ENCODE results near the gene CCDC43.
A peak's percentile ranks its signal among the peaks of the same experiment; 100 is the strongest.
"Not testable (repeated sequence)": the region's sequence is repeated elsewhere in the genome, so short reads cannot be mapped to it uniquely, and the experiment has no call there.

The CCDC43 gene

DNA sequence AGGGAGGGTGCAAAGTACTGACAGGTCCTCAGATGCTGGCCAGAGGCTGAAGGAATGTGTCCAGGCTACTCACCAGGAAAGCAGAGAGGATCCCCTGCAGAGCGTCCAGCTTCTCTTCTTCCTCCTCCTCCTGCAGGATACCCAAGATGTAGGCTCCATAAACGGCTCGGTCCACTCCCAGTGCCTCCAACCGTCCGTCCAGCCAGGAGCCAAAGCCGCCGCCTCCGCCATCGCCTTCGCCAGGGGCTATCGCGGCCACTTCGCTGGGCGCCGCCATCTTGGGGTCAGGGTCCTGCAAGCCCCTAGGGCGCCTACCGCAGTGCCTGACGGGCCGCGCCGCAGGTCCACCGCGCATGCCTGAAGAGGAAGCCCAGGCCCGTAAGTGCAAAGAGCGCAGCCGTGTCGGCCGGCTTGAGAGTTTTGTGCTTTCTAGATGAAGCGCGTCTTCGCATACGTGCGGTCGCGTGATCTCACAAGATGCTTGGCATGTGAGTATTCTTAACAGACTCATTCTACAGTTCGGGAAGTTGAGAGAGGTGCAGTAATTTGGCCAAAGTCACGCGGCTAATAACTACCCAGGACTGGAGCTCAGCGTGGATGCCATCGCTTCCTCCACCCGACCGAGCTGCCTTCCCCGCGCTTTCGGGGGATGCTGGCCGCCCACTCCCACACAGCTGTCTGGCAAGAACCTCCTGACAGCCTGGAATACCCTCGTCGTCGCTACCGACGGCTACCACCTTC lies at the start of gene CCDC43:
Gene CCDC43 (minus strand): TSS at position 300 of the 741 bp plus-strand sequence. CDS start 23 bp downstream, at position 277.
- DNase-seq = peak; percentile 78

DNA sequence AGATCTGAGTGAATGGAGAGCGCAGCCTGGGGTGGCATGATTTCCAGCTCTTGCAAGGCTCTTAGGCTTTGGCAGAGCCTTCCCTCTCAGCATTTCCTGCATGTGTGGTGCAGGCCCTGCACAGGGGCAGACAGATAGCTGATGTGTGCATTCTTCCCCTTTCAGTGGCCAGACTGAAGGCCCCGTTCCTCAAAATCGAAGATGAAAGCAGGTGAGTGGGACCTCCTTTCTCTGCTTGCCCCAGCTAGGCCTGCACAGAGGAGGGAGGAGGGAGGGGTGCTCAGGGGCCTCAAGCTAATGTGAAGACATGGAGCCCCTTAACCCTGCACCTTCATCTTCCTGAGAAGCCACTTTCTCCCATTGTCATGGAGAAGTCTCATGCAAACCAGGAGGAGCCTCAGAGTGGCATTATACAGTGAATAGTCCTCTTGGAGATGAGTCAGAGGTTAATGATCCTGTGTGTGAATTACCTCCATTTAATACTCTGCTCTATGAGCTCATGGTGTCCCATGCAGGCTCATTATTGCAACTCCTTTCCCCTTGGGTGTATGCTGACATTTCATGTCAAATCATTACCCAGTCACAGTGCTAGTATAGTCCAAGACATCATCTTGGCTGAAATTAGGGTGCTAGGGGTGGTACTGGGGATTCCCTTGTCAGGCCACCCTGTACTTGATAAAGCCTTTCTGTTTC lies 48.8 kb upstream of the CCDC43 start:
- no peak for DNase-seq

DNA sequence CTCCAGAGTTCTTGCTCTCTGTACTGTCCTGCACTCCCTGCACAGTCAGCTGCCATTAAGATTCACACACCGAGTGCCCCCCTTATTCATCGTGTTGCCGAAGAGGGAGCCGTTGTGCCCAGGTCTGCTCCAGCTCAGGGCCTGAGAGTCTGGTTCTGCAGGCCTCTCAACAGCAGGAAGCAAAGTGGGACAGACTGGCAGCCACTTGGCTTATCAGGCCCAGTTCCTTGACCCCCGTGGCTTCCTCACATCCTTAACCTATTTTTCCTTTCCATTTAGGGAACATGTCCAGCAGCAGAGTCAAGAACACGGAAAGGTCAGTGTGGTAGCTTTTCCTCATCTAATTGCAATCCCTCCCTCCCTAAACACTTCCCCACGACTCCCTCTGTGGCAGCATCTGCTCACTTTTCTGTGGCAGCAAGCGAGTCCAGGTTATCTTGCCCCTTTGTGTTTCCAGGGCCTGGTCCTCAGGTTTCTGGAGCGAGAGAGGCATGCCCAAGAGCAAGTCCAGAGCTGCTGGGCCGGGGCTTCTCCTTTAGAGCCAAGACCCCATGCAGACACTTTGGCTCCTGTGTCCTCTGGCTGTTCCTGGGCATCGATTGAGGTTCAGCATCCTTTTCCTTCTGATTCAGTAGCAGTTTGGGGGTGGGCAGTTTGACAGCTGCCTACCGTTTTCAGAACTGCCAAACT lies 47.1 kb upstream of the CCDC43 start:
- peak; percentile 88 for DNase-seq

- no peak for DNase-seq
Observed at GRCh38 chr17:44734272-44734671, 44.7 kb upstream of the CCDC43 start.

DNA sequence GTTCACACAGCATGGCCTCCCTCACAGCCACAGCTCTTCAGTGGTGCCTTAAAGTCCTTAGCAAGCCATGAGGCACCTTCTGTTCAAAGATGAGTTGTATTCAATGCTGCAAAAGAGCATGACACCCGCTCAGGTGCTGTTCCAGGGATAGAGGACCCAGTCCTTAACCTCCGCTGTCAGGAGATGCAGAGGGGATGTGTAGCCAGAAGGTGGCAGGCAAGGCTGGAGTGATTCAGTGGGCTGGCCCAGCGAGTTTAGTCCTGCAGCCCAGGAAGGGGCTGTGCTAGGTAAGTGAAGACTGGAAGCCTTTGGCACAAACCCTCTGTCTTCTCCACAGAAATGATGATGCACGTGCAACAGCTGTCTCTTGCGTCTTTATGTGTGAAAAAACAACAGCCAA lies 44.2 kb upstream of the CCDC43 start:
- no peak for DNase-seq

DNA sequence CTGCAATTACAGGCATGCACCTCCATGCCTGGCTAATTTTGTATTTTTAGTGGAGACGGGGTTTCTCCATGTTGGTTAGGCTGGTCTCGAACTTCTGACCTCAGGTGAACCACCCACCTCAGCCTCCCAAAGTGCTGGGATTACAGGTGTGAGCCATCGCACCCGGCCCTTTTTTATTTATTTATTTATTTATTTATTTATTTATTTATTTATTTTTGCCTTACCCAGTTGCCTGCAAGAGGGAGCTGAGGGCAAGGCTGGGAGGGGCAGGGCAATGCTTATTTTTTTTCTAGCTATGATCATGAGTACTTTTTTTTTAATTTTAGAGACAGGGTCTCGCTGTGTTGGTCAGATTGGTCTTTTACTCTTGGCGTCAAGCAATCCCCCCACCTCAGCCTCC lies 36.5 kb upstream of the CCDC43 start:
- not testable (repeated sequence) for DNase-seq

DNA sequence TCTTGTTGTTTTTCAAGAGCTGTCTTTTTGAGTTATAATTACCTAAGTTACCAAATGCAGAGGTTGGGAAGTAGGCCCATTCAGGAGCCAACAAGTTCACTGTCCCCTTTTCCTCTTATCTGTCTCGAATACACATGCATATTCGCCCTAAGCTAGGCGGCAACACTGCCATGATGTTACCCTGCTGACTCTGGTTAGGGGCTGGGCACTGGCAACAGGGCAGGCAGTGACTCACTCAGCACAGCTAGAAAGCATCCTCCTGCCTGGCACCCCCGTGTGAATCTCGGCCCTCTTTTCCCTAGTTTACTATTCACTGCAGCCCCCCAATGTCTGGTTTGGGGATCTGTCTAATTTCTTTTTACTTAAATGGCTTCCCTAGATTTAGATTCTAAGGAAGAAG lies 32.7 kb upstream of the CCDC43 start:
- no peak for DNase-seq

DNA sequence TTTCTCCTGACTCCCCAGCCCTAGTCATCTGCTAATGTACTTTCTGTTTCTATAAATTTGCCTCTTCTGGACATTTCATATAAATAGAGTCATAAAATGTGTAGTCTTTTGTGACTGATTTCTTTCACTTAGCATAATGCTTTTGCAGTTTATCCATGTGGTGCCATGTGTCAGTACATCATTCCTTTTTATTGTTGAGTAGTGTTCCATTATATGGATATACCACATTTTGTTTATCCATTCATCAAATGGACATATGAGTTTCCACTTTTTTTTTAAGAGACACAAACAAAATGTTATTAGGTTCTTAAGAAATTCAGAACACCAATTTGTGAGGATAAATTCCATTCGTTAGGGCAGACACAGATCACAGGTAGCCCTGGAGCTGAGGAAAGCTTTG lies 29.9 kb upstream of the CCDC43 start:
- no peak for DNase-seq

- peak; percentile 84 for DNase-seq
Observed at GRCh38 chr17:44708401-44709263, 19.1 kb upstream of the CCDC43 start, which contains the start of gene DBF4B. Gene DBF4B, plus strand, starts transcription at chr17:44708665. Its CDS starts 156 bp downstream, at chr17:44708821.

- DNase-seq = no peak
Observed at GRCh38 chr17:44707755-44708400, 18.3 kb upstream of the CCDC43 start.

DNA sequence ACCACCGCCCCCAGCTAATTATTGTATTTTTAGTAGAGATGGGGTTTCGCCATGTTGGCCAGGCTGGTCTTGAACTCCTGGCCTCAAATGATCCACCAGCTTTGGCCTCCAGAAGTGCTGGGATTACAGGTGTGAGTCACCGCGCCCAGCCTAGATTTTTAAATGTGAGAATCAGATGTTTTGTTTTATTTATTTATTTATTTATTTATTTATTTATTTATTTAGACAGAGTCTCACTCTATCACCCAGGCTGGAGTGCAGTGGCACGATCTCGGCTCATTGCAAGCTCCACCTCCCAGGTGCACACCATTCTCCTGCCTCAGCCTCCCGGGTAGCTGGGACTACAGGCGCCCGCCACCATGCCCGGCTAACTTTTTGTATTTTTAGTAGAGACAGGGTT lies 10.7 kb upstream of the CCDC43 start:
- not testable (repeated sequence) for DNase-seq

- no peak for DNase-seq
Observed at GRCh38 chr17:44693609-44694008, 4.0 kb upstream of the CCDC43 start.

DNA sequence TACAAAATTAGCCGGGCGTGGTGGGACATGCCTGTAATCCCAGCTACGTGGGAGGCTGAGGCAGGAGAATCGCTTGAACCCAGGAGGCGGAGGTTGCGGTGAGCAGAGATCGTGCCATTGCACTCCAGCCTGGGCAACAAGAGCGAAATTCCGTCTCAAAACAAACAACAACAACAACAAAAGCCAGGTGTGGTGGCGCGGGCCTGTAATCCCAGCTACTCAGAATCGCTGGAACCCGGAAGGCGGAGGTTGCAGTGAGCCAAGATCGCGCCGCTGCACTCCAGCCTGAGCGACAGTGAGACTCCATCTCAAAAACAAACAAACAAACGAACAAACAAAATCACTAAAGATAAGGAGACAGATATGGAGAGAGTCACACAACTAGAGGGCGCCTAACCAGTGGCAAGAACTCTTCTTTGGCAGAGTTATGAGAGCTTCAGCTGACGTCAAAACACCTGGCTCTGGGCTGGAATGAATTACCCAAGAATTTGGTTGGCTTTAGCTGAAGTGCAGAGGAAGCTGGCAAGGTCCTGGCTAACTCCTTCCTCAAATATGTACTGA lies 1.2 kb upstream of the CCDC43 start:
- not testable (repeated sequence) for DNase-seq

- no peak for DNase-seq
Observed at GRCh38 chr17:44688675-44689476, 700 bp downstream of the CCDC43 start.

DNA sequence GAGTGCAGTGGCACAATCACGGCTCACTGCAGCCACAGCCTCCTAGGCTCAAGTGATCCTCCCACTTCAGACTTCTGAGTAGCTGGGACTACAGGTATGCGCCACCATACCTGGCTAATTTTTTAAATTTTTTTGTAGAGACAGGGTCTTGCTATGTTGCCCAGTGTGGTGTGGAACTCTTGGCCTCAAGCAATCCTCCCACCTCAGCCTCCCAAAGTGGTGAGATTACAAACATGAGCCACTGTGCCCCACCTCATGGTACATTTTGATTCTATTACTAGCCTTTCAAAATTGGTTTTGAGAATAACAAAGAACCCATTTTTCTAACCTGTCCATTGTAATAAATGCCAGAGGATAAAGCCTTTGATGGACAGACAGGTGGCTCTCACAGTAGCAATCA lies 1.4 kb downstream of the CCDC43 start:
- no peak for DNase-seq

DNA sequence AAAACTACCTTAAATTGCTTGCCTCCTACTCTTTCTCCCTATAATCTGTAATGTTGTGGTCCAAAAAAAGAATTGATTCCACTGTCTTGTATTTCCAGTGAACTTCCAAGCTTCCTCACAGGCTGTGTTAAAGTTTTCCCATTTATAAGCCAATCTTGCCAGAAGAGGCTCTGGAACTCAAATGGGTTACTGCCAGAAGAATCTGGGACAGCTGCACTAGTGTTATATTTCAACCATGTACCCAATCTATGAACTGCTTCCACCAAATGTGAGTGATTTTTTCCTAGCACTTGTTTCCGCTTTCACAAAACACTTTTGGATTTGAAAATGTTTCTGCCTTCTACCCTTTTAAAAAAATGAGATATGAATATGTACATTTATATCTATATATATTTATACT lies 1.8 kb downstream of the CCDC43 start:
- no peak for DNase-seq

- not testable (repeated sequence) for DNase-seq
Observed at GRCh38 chr17:44683303-44683702, 6.3 kb downstream of the CCDC43 start.

DNA sequence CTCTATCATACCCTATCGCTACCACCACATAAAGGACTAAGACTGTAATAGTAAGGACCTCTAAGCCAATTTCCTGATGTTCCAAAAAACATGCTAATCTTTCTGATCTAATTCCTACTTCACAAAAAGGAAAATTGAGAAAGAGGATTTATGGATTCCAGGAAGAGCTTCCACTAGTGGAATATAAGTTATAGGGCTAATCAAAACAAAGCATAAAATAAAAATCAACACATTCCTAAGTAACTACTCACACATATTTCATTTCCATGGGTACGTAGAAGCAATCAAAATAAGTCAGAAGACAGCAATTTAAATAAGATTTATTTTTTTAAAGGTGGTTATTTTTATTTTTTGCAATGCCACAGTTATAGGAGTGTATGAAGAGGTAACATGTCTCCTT lies 12.4 kb downstream of the CCDC43 start:
- no peak for DNase-seq

DNA sequence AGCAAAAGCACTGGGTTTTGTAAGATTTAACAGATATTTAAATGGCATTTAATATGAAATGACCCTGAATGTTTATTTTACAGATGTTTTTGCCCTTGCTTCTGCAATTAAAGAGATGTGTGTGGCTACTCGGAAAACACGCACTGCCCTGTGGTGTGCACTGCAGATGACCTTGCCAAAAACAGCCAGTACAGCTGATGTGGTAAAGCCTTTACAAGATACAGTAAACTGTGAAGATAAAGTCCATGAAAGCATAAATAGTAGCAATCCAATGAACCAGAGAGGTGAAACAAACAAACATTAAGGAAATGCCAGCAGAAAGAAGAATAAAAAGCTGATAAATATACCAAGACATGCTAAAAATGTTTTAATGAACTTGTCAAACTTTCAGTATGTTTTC lies 15.7 kb downstream of the CCDC43 start:
- DNase-seq = no peak

DNA sequence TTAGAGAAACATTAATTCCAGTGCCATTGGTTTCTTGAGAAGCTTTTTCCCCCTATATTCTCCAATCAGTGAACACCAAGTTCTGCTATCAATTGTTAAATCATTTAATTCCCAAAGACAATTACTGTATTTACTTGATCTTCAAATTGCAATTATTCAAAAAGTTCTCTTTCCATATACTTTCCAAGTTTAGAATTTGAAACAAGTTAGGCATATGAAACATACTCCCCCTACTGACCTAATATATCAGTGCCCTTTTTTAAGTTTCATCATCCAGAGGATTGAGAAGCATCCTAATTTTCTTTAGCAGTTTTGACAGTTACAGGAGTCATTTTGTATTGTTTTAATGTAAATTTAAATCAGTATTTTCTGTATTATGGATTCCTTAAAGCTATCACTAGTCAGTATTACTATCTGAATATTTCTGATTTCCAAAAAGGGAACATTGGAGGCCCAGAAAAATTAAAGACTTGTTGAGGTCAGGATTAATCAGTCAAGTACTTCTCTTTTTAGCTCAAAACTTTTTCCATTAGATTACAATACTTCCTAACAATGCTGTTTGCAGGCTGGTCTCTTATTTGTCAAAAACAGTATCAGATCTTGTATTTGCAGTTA lies 17.0 kb downstream of the CCDC43 start:
- no peak for DNase-seq

DNA sequence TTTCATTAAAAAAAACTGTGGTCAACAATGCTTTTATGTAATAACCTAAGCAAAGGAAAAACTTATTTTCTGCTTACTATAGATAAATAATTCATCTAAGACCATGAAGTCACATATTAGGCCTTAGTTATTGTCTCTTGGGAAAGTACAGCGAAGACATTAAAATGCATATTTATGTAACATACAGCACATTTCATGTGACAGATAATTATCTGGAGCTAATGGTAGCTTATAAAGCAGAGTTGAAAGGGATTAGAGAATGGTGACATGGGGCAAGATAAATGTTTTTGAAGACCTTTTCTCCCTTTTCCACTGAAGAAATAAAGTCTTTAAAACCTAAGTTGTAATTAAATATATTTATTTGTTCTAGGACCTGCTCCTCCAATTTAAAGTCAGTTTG lies 23.6 kb downstream of the CCDC43 start:
- no peak for DNase-seq

Data from NCI-H446 treated with DMSO at 0.1 percent for 48 hours (cell line).